Inflammatory macrophage treated with lipopolysaccharide for 4 hours (primary cell): ENCODE measurements around the gene CALML6.
"Not testable (repeated sequence)": the region's sequence is repeated elsewhere in the genome, so short reads cannot be mapped to it uniquely, and the experiment has no call there.

Experiments used
- DNase-seq: peaks from one replicate; pipeline ENCODE4 v3.0.0-alpha.2; 2020

Gene CALML6

GRCh38 chr1:1914971-1915692 lies at the start of gene CALML6:
CALML6 (plus strand) TSS chr1:1915260; CDS start chr1:1915281, 21 bp downstream.
- no peak for DNase-seq

GRCh38 chr1:1867164-1867563 lies 47.9 kb upstream of the CALML6 start:
- DNase-seq, result no peak

- DNase-seq, result peak; percentile 87
Observed at GRCh38 chr1:1869469-1869868, 45.6 kb upstream of the CALML6 start.

GRCh38 chr1:1872329-1872994 lies 42.6 kb upstream of the CALML6 start:
- DNase-seq, result no peak

GRCh38 chr1:1873186-1873585 lies 41.9 kb upstream of the CALML6 start:
- no peak for DNase-seq

GRCh38 chr1:1874901-1875300 lies 40.2 kb upstream of the CALML6 start:
- DNase-seq, result no peak

GRCh38 chr1:1875932-1876331 lies 39.1 kb upstream of the CALML6 start:
- DNase-seq, result no peak

- no peak for DNase-seq
Observed at GRCh38 chr1:1876335-1876930, 38.6 kb upstream of the CALML6 start.

GRCh38 chr1:1877865-1878436 lies 37.1 kb upstream of the CALML6 start:
- DNase-seq, result no peak

- no peak for DNase-seq
Observed at GRCh38 chr1:1879942-1880341, 35.1 kb upstream of the CALML6 start.

- no peak for DNase-seq
Observed at GRCh38 chr1:1880617-1881312, 34.3 kb upstream of the CALML6 start.

- no peak for DNase-seq
Observed at GRCh38 chr1:1881727-1882126, 33.3 kb upstream of the CALML6 start.

GRCh38 chr1:1883092-1883873 lies 31.8 kb upstream of the CALML6 start:
- no peak for DNase-seq

- not testable (repeated sequence) for DNase-seq
Observed at GRCh38 chr1:1883890-1884289, 31.2 kb upstream of the CALML6 start.

- DNase-seq, result no peak
Observed at GRCh38 chr1:1889090-1889750, 25.8 kb upstream of the CALML6 start.

GRCh38 chr1:1889847-1890505 lies 25.1 kb upstream of the CALML6 start:
- DNase-seq, result peak; percentile 87

- peak; percentile 88 for DNase-seq
Observed at GRCh38 chr1:1890506-1891348, 24.3 kb upstream of the CALML6 start, which contains the start of gene GNB1. GNB1 (minus strand) TSS chr1:1891087; CDS start chr1:1825453, 65,634 bp downstream.

- DNase-seq, result peak; percentile 40
Observed at GRCh38 chr1:1891349-1892078, 23.5 kb upstream of the CALML6 start.

- no peak for DNase-seq
Observed at GRCh38 chr1:1892079-1892762, 22.8 kb upstream of the CALML6 start.
